ENCODE results near the gene SKIDA1.
A peak's percentile ranks its signal among the peaks of the same experiment; 100 is the strongest.

SKIDA1 gene

DNA sequence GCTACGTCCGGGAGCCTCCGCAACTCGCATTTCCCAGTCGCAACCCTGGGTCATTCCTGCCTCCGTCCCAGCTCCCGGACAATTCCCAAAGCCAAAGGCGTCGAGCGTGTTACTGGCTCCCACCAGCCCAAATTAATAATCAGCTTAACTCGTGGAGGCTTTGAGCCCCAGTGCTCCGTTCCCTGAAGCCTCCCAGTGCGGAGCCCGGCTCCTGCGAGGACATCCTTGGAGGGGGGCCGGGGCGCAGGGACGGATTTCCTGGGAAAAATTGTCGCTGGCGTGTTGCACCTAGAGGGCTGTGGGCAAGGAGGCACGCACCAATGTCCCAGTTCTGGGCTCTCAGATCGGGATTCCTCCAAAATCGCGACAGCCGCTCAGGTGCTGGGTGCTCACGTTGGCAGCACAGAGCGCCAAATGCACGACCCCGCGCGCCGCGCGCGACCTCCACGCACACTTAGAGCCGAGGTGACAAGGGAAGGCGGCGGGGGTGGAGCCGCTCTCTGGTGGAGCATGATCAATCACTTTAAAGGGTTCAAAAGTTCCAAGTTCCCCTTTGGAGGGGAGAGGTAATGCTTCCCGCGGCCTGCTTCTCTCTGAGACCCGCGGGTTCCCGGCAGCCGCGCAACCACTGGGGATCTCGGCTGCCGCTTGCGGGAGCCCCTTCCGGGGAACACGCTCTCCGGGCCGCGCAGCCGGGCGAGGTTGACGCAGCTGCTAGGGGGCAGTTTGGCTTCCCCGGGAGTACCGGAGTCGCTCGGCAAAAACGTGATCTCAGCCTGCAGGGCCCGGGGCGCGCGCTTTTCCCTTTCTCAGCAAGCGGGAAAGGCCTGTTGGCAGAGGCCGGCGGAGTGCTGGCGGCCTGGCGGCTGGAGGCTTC is 25.5 kb downstream of the SKIDA1 start:
- no peak for DNase-seq

DNA sequence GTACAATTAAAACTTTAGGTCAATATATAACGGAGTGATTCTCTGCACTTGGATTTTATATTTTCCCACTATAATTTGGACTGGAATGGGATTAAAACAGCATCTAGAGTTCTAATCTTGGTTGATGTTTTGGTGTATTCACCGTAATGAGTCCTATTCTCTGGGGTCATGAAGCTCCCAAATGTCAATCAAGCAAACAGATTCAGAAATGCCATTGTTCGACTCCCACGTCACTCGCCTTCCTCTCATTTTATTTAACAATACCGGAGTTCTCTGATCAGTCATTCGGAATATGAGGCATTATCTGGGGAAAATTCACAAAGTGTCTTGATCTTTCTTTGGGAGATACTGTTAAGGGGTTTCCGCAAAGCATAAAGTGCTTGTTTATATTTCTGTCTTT is 26.5 kb downstream of the SKIDA1 start:
- no peak for DNase-seq

DNA sequence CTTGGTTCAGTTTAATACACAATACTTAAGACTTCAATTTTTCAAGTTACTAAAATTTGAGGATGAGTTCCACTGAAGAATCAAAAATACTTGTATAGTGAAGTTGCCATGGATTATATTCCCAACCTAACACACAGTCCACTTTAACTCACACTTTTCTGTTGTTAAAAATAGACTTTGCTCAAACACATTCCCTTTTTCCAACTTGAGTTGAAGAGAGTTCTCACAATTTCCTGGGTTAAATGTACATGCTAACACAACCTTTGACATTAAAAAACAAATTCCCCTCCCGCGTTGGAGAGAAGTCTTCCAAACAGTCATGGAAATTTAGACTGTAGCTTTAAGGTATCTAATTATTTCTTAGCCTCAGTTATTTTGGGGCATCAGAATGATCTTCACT is 27.1 kb downstream of the SKIDA1 start:
- DNase-seq = no peak

DNA sequence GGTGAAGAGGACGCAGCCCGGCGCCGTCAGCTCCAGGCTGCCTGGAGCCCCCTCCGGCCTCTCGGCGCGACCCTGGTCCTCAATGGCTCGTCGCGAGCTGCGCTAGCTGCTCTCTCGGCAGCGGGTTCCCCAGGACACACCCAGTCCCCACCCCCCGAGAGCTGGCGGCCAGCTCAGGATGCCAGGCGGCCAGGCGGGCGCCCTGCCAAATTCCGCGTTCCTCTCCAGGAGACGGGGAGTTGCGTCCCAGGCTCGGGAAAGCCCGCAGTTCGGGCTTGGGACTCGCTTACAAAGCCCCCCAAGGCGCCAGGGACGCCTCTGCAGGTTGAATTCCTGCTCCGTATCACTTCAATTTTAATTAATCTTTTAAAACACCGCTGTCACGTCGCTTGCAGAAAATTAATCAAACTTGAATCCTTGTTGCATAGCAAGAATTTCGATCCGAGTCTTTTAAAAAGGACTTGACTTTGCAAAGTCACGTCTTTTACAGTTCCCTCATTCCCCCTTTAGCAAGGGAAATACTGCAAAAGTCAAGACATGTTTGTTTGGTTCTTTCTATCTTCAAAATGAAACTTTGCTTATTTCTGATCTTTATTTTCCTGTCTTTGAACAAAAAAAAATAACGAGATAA is 28.2 kb downstream of the SKIDA1 start:
- peak; percentile 100 for DNase-seq

DNA sequence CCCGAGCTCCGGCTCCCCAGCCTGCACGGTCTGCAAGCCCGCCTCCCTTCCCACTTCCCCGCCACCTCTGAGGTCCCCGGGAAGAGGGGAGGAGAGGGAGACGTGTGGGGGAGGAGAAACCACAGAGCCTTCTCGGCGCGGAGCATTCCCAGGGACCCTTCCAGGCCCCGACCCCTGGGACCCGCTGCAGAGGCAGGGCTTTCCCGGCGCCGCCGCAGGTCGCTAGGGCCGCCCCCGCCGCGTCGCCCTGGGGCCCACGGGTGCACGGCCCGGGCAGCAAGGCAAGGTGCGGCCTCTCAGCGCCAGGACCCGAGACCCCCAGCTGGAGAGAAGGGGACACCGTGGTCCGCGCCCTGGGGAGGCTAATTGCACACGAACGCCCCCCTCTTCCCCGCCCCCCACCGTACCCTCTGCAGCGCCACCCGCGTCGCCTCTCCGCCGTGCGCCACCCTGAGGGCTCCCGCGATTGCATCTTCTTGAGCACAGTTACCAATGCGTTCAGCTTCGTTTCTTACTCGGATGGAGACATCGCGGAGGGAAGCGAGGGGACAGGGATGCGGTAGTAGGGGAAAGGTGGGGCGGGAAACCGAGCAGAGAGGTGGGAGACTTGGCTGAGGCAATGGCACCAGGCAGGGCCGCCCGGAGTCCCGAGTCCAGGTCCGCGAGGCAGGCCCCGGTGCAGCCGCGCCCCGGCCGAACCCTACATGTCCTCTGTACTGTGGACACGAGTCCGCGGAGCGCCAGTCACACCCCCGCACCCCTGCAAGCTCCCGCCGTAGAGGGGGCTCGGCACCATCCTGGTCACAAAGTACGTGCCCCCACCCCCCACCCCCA is 28.9 kb downstream of the SKIDA1 start:
- DNase-seq = peak; percentile 98

DNA sequence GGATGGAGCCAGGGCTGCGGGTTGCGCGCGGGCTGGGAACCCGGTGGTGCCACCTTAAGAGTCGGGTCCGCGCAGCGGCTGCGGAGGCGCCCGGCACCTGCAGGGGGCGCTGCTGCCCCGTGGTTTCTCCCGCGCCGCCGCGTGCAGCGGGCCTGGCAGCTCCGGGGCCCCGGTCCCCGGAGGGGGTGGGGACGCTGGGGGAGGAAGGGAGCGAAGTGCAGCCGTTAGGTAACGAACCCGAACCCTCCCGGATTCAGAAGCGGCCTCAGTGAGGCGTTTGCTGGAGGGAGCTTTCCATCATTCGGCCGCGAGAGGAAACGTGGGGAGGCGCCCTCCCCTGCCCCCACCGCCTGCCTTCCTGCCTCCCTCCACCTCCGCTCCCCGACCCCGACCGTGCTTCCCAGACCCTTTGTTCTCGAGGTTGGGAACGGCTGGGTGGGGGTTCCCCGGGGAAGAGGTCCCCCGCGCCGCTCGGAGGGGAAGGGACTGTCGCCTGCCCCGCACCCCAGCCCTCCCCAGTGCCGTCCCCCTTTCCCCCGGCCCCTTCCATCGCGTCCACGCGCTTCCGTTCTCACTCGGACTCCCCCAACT is 29.6 kb downstream of the SKIDA1 start:
- peak; percentile 100 for DNase-seq

DNA sequence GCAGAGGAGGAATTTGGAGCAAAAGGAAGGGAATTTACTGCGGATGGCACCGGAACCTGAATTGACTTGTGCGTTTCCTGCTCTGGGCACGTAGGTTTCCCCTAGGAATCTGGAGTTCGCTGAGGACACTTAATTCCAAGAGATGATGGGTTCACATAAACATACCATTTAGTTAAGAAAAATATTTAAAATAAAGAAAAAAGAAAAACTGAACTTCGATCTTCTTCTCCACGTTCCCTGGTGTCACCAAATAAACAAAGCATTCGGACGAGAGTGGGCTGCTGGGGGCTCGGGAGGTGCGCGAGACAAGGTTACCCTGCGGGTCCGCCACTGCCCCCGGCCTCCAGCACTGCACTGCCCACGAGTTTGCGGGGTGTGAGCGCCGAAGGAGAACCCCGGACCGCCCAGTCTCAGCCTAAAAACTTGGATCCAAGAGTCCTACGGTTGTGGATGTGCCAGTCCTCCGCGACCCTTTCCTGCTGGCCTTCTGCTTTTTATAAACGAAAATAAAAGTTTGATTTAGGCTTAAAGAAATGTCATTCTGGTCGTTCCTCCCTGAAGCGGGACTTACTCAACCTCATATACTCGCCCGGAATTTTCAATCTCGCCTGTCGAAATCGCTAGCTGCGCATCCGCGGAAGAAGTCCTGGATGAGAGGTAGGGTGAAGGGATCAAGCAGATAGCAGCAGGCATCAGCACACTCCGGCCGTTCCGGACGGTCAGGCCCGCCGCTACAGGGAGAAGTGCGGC is 30.3 kb downstream of the SKIDA1 start:
- DNase-seq = no peak

DNA sequence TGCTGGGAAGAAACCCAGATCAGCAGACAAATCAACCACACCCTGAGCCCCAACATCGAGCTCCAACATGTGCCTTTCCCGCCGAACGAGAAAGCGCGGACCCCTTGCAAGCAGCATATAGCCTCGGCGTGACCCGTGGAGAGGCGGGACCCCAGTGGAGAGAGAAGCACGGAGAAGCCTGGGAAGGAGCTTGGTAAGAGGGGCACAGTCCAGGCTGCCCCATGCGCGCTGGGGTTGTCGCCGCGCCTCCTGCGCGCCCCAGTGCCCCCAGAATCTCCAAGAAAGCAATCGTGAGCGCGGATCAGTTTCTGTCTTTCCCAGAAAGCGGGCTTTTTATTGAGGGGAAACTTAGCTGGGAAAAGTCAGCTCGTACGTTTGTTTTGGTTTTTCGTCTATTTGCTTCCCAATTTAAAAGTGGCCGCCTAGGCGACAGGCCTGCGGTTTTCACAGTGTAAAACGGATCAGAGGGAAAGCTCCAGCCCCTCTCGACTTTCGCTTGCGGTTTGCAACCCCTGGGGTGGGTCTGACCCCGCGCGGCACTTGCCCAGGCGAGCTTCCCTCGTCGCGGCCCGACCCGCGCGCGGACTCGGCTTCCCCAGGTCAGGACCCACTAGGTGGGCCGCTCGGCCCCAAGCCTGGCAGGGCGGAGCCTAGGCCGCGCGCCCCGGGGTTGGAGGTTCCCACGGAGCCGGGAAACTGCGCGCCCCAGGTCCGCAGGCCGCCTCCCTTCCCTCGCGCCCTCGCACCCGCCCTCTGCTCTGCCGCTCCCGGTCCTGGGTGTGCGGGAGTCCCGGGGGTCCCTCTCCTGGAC is 31.1 kb downstream of the SKIDA1 start:
- no peak for DNase-seq

DNA sequence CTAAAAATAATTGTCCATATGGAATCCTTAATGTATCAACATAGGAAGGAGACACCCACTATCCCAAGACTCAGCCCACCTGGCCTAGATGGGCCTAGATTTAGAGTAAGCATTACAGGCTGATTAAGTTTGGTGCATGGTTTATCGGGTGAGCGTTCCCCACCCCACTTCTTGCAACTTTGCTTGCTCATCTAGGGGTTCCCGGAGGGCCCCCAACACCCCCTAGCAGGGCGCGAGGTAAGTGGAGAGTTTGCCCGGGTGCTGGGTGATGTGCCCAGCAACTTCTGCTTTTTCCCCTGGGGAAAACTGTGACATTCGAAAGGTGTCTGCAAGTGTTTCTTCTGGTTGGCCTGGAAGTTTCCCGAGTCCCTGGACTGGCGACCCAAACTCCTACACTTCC is 31.7 kb downstream of the SKIDA1 start:
- no peak for DNase-seq

DNA sequence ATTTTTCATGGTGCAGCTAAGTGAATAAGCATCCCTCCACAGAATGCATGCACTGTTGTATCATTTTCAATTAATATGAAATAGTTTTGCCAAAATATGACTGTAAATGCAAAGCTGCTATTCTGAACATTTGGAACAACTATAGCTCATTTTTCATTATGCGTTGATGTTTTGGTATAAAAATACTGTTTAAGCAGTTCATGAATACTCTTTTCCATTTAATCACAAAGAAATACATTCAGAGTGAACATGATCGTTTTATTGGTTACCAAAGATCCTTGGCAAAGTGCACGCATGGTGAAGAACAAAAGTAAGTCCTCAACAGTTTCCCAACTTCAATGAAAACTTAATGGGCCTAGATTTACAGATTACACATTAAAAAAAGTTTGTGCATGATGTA is 33.1 kb downstream of the SKIDA1 start:
- no peak for DNase-seq

DNA sequence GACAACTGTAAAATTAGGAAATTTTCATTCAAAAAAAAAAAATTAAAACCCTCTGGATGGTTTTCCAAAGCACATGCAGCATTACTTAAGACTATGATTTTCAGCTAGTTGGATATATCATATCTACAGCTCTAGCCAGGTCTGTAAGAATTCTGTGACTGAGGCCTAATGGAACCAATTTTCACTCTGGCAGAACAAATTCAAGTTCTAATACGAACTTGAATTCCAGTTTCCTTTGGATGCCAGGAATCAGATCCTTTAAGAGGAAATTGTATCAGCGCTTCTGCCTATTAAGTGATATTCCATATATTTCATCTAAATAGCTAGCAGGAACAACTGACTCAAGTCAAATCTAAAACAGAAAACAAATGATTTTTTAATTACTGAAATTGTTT is 34.8 kb downstream of the SKIDA1 start:
- no peak for DNase-seq

DNA sequence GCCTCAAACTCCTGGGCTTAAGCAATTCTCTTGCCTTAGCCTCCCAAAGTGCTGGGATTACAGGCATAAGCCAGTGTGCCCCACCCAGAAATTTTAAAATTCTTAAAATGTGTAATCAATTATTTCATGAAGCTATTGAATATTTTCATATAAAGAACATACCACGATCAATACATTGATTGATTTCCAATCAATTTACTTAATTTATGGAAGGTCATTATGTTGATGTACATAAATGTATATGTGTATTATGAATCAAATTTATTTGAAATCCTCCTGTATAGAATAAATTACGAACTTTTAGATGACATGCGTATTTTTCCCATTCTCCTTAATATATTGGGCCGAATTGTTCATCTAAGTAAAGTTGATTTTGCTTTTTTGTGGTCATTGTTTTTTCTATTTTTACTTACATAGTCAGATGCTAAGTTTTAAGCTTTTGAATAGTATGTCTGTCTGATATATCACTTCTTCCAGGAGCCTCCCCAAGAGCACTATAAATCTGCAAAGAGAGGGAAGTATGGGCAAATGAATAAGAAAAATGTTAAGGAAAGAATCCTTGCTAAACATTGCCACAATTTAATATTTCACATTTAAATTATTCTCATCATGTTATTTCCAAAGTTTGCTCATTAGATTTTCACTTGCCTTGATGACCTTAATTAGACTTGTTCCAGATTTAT is 35.3 kb downstream of the SKIDA1 start:
- no peak for DNase-seq

DNA sequence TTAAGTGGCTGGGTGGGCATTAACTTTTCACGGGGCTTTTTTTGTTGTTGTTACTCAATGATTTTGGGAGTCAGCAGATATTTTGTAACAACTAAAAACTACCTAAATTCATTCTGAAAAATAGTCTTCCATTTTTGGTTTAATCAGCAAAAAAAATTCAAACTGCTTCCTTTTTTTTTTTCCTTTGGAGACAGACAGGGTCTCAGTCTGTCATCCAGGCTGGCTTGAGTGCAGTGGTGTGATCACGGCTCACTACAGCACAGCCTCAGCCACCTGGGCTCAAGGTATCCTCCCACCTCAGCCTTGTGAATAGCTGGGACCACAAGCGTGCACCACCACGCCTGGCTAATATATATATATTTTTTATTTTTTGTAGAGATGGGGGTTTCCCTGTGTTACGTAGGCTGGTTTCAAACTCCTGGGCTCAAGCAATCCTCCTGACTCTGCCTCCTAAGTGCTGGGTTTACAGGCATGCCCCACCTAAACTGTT is 36.5 kb downstream of the SKIDA1 start:
- DNase-seq = no peak

DNA sequence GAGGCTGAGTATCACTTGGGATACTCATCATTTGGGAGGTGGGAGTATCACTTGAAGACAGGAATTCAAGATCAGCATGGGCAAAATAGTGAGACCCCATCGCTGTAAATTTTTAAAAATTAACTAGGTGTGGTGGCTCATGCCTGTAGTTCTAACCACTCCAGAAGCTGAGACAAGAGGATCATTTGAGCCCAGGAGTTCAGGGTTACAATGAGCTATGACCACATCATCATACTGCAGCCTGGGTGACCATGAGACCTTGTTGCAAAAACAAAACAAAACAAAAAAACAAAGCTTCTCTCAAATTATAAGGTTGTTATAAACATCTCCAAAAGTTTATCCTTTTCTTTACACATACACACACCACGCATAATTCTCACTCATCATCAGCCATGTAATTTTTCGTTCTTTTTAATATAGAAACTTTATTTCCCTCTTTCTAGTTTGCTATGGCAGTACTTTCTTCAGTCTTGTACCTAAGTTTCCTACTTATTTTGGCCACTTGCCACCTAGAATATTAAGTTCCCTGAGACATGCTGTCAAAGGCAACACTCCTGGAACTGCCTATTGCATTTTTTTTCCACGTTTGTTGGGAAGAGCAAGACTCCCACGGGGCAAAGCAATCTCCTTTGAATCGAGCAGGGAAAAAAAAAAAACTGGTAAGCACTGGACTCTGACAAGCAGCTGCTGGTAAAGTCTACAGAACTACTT is 37.1 kb downstream of the SKIDA1 start:
- DNase-seq = no peak

DNA sequence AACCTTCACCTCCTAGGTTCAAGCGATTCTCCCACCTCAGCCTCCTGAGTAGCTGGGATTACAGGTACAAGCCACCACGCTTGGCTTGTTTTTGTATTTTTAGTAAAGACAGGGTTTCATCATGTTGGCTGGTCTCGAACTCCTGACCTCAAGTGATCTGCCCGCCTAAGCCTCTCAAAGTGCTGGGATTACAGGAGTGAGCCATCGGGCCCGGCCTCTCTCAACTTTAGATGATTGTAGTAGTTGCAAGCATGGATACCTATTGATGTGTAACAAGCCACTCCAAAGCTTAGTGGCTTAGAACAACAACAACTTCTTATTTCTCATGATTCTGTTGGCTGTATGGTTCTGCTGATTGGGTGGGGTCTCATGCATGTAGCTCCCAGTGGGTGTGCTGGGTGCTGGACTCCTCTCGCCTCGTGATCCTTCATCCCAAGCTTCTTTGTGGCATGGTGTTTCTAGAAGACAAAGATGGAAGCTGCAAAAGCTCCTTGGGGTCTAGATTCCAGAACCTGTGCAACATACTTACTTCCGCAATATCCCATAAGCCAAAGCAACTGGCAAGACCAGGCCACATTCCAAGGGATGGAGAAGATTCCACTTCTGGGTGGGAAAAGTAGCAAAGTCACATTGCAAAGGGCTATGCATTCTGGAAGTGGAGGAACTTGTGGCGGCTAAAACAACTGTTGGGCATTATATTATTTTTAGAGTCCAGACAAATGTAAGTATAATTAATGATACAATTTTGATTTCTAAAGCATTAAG is 37.9 kb downstream of the SKIDA1 start:
- DNase-seq = no peak

DNA sequence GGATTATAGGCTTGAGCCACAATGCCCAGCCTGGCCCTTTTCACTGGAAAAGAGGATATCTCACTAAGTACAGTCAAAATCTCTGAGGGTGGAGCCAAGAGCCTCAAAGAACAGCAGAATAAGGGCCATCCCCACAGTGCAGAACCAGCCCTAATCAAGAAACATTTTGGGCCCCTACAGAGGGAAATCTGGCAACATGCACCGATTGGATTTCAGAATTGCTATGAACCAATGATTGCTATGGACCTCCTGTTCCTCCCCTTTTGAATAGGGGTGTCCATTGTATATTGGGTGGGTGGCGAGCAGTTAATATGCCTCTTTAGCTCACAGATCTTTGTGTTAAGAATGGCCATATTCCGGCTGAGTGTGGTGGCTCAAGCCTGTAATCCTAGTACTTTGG is 42.7 kb downstream of the SKIDA1 start:
- DNase-seq = no peak

DNA sequence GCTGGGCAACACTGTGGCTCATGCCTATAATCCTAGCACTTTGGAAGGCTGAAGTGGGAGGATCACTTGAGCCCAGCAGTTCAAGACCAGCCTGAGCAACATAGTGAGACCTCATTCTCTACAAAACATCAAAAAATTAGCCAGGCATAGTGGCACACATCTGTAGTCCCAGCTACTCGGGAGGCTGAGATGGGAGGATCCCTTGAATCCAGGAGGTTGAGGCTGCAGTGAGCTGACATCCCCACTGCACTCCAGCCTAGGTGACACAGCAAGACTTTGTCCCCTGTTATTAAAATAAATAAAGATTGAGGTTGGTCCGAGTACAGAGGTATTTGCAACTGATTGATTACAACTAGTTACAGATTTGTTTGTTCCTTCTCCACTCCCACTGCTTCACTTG is 44.1 kb downstream of the SKIDA1 start:
- no peak for DNase-seq

DNA sequence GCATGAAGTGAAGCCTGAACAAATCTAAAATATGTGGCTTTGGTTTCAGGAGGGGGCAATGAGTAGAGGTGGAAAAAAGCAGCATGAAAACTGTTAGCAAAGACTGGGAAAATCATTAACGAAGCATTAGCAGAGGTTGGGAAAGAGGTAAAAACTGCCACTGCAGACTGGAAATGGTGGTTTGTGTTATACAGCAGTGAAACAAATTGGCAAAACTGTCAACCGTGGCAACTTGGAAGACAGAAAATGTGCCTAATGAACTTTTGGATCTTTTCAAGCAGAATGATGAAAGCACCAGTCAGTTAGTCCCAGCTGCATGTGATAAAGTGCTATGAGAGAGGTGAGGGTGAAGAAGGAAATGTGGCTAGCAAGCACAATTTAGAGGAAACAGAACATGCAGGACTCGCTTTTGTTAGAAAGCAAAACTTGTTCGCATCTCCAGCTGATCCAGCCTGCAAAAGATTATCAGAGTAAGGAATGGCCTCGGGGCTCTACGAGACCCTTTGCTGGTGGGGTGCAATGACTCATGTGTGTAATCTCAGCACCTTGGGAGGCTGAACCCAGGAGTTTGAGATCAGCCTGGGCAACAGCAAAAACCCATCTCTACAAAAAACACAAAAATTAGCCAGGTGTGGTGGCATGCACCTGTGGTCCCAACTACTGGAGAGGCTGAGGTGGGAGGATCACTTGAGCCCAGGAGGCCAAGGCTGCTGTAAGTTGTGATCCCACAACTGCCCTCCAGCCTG is 45.7 kb downstream of the SKIDA1 start:
- no peak for DNase-seq

DNA sequence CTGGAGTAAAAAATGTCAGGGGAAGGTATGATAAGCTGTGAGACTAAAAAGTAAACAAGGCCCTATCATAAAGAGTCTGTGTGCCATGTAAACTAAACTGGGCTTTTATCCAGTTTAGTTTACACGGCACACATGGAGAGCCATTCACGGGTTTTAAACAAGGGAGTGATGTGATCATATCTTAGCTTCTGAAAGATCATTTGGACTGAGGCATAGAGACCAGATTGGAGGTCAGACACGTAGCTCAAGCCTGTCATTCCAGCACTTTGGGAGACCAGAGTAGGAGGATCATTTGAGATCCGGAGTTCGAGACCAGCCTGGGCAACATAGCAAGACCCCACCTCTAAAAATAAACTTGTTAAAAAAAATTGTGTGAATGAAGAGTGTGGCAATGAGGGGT is 50.1 kb downstream of the SKIDA1 start:
- DNase-seq = no peak

All from T1000 (cell line).